Liver (tissue), 9 donors: ENCODE measurements around the gene PYGM. TPM values are rescaled to one million over a fixed set of nuclear protein-coding genes. Genes with fewer than 3 reads are reported as not detected.

Source experiments
- DNase-seq: peaks from one replicate; pipeline ENCODE4 v3.0.0-alpha.2; 2017; ENCODE audit warnings: low spot score
- H3K27ac ChIP-seq, 2 donors: one replicate each; pipeline ENCODE4 v1.7.0; 2013; ENCODE audit warnings: inconsistent platforms in 2 of 2, low read length in 2 of 2, control low read depth in 1 of 2, low read depth in 1 of 2, mild to moderate bottlenecking in 1 of 2
- H3K27me3 ChIP-seq, 4 donors: one replicate each; pipeline versions ENCODE4 v1.6.1 to v1.7.0; 2013; ENCODE audit warnings: low read length in 3 of 4, inconsistent platforms in 1 of 4, mild to moderate bottlenecking in 1 of 4, moderate library complexity in 1 of 4; ENCODE audit not compliant: control insufficient read depth in 4 of 4, insufficient read depth in 4 of 4
- H3K36me3 ChIP-seq, 4 donors: one replicate each; pipeline versions ENCODE4 v1.6.1 to v1.7.0; 2013; ENCODE audit warnings: low read length in 3 of 4, mild to moderate bottlenecking in 3 of 4, low read depth in 1 of 4, moderate library complexity in 1 of 4; ENCODE audit not compliant: control insufficient read depth in 4 of 4, insufficient read depth in 3 of 4
- H3K4me1 ChIP-seq, 4 donors: one replicate each; pipeline versions ENCODE4 v1.6.1 to v1.7.0; 2013; ENCODE audit warnings: low read length in 3 of 4, mild to moderate bottlenecking in 3 of 4, moderate library complexity in 1 of 4; ENCODE audit not compliant: control insufficient read depth in 4 of 4, insufficient read depth in 4 of 4
- H3K4me3 ChIP-seq, 3 donors: one replicate each; pipeline versions ENCODE4 v1.6.1 to v1.7.0; 2013; ENCODE audit warnings: low read length in 3 of 3, control low read depth in 1 of 3, low read depth in 1 of 3, mild to moderate bottlenecking in 1 of 3
- H3K9ac ChIP-seq, 2 donors: one replicate each; pipeline ENCODE4 v1.7.0; 2013; ENCODE audit warnings: low read length in 2 of 2, mild to moderate bottlenecking in 2 of 2, moderate library complexity in 2 of 2, control low read depth in 1 of 2, low read depth in 1 of 2
- H3K9me3 ChIP-seq, 4 donors: one replicate each; pipeline versions ENCODE4 v1.6.1 to v1.7.0; 2013; ENCODE audit warnings: low read length in 3 of 4; ENCODE audit not compliant: control insufficient read depth in 4 of 4
- ATF3 ChIP-seq: IDR thresholded peaks from 2 replicates; pipeline ENCODE4 v1.6.1; 2016; ENCODE audit warnings: antibody characterized with exemption
- CTCF ChIP-seq: fragments of 150-350 bp; IDR thresholded peaks from 2 replicates; pipeline ENCODE4 v1.5.1; 2017; ENCODE audit warnings: improper control_type of control experiment, low read depth, low read length; ENCODE audit not compliant: missing input control
- EGR1 ChIP-seq, 2 donors: IDR thresholded peaks; 2 replicates each; pipeline ENCODE4 v1.6.1; 2016 to 2018; ENCODE audit warnings: antibody characterized with exemption in 2 of 2, low read depth in 2 of 2
- FOXA1 ChIP-seq: IDR thresholded peaks from 2 replicates; pipeline ENCODE4 v1.6.1; 2016; ENCODE audit warnings: antibody characterized with exemption
- FOXA2 ChIP-seq: IDR thresholded peaks from 2 replicates; pipeline ENCODE4 v1.6.1; 2016; ENCODE audit warnings: antibody characterized with exemption
- GABPA ChIP-seq, 2 donors: IDR thresholded peaks in 1 of 2; conservative IDR thresholded peaks in 1 of 2; 2 replicates each; pipeline ENCODE4 v1.6.1; 2016; ENCODE audit warnings: antibody characterized with exemption in 2 of 2, mild to moderate bottlenecking in 1 of 2, moderate library complexity in 1 of 2
- HNF4A ChIP-seq, 2 donors: conservative IDR thresholded peaks; 2 replicates each; pipeline ENCODE4 v1.6.1; 2016; ENCODE audit warnings: antibody characterized with exemption in 2 of 2, mild to moderate bottlenecking in 2 of 2
- HNF4G ChIP-seq: IDR thresholded peaks from 2 replicates; pipeline ENCODE4 v1.6.1; 2016; ENCODE audit warnings: antibody characterized with exemption
- JUND ChIP-seq, 2 donors: IDR thresholded peaks; 2 replicates each; pipeline ENCODE4 v1.6.1; 2016; ENCODE audit warnings: antibody characterized with exemption in 2 of 2
- MAX ChIP-seq: IDR thresholded peaks from 2 replicates; pipeline ENCODE4 v1.6.1; 2016; ENCODE audit warnings: antibody characterized with exemption
- NR2F2 ChIP-seq: IDR thresholded peaks from 2 replicates; pipeline ENCODE4 v1.6.1; 2016; ENCODE audit warnings: antibody characterized with exemption
- RAD21 ChIP-seq, 2 donors: IDR thresholded peaks; 2 replicates each; pipeline ENCODE4 v1.6.1; 2016; ENCODE audit warnings: antibody characterized with exemption in 2 of 2, mild to moderate bottlenecking in 2 of 2
- REST ChIP-seq: IDR thresholded peaks from 2 replicates; pipeline ENCODE4 v1.6.1; 2016; ENCODE audit warnings: antibody characterized with exemption, mild to moderate bottlenecking
- RXRA ChIP-seq, 2 donors: IDR thresholded peaks; 2 replicates each; pipeline ENCODE4 v1.6.1; 2017 to 2018; ENCODE audit warnings: antibody characterized with exemption in 2 of 2, mild to moderate bottlenecking in 1 of 2
- SP1 ChIP-seq: IDR thresholded peaks from 2 replicates; pipeline ENCODE4 v1.6.1; 2018; ENCODE audit warnings: antibody characterized with exemption, mild to moderate bottlenecking
- TAF1 ChIP-seq: conservative IDR thresholded peaks from 2 replicates; pipeline ENCODE4 v1.6.1; 2016; ENCODE audit warnings: antibody characterized with exemption, mild to moderate bottlenecking
- YY1 ChIP-seq: IDR thresholded peaks from 2 replicates; pipeline ENCODE4 v1.6.1; 2016; ENCODE audit warnings: antibody characterized with exemption, mild to moderate bottlenecking
- ZBTB33 ChIP-seq: IDR thresholded peaks from 2 replicates; pipeline ENCODE4 v1.6.1; 2016; ENCODE audit warnings: antibody characterized with exemption
- WGBS: extraction: QIAGEN DNeasy Blood & Tissue Kit; methylation state at CpG from one replicate; pipeline ENCODE4 v1.1.7; 2013; 5-methylcytosine and 5-hydroxymethylcytosine counted together
- polyA plus RNA-seq, 2 donors: library from polyadenylated mRNA; stranded (reverse) in 1 of 2; unstranded in 1 of 2; fragments of 200-250 nt in 1 of 2; fragments of >200 nt in 1 of 2; fragmentation: Nextera tagmentation in 1 of 2; extraction: Ambion mirVana in 1 of 2; gene quantifications; one replicate each; pipeline versions ENCODE4 v1.2.1 to v1.2.3, GENCODE V29; 2013 to 2015
- total RNA-seq, 2 donors: library from RNA; depleted of rRNA; stranded (reverse); fragments of >200 nt; gene quantifications; one replicate each; pipeline ENCODE4 v1.2.3, GENCODE V29; 2014
- donor health status: healthy.
- donor health status: healthy.
- donor health status: healthy.
- donor health status: healthy.
- donor health status: healthy.

The PYGM gene
- total and polyA plus RNA-seq, 4 donors: 0.23 to 1.3 (median 0.29) TPM

- no peak for TF ChIP-seq ZBTB33
These were observed 14.0 kb downstream of the PYGM start (continued) for GRCh38 chr11:64745521-64746328.

GRCh38 chr11:64745189-64745520, 14.6 kb downstream of the PYGM start:
- H3K4me3 ChIP-seq: peak overlapping the region in 1 of 3 donors; percentile 64
- H3K27ac ChIP-seq: peak overlapping the region; percentile 87 to 88
- peak; percentile 60 for TF ChIP-seq NR2F2
- no peak for TF ChIP-seq FOXA2
- no peak for TF ChIP-seq EGR1 (IDR thresholded peaks at IDR 0.05; ENCODE audit: low read depth in 2 of 2)
- TF ChIP-seq YY1: no peak
- peak overlapping the region; percentile 51 to 64 for H3K9ac ChIP-seq
- no peaks in the 10 kb centered on the region for H3K36me3 ChIP-seq
- H3K9me3 ChIP-seq: no peaks in the 10 kb centered on the region
- H3K4me1 ChIP-seq: peaks cover 15 to 30% (median 24%) of the 10 kb centered on the region in 4 donors
- 4% methylated on average over 20 of the region's 20 CpGs for WGBS
- no peaks in the 10 kb centered on the region for H3K27me3 ChIP-seq
- DNase-seq: no peak

- Histone ChIP-seq H3K4me3 (peak overlapping the region in 2 of 3 donors; percentile 41 to 64), H3K36me3 (no peaks in the 10 kb centered on the region), H3K27ac (peak overlapping the region; percentile 87 to 88), H3K9me3 (no peaks in the 10 kb centered on the region), H3K27me3 (no peaks in the 10 kb centered on the region), H3K4me1 (peaks cover 15 to 30% (median 24%) of the 10 kb centered on the region in 4 donors), H3K9ac (peak overlapping the region in 1 of 2 donors; percentile 20)
- no peak for TF ChIP-seq MAX
- TF ChIP-seq FOXA2: no peak
- no peak for TF ChIP-seq TAF1
- TF ChIP-seq SP1: no peak
- TF ChIP-seq NR2F2: no peak
- TF ChIP-seq ZBTB33: no peak
- no peak for TF ChIP-seq EGR1 (IDR thresholded peaks at IDR 0.05; ENCODE audit: low read depth in 2 of 2)
- TF ChIP-seq YY1: no peak
- TF ChIP-seq JUND (IDR thresholded peaks at IDR 0.05): no peak
- TF ChIP-seq FOXA1: no peak
- no peak for TF ChIP-seq HNF4G
- no peak for TF ChIP-seq ATF3
- no peak for TF ChIP-seq REST
- no peak for TF ChIP-seq CTCF
- TF ChIP-seq RXRA (IDR thresholded peaks at IDR 0.05): no peak
- no peak for TF ChIP-seq GABPA (IDR thresholded peaks at IDR 0.05 in 1 of 2, conservative IDR thresholded peaks at IDR 0.05 in 1 of 2)
- TF ChIP-seq RAD21 (IDR thresholded peaks at IDR 0.05): no peak
- TF ChIP-seq HNF4A (conservative IDR thresholded peaks at IDR 0.05): no peak
- WGBS: 3% methylated on average over 89 of the region's 89 CpGs
- no peak for DNase-seq
These were observed 15.1 kb downstream of the PYGM start for GRCh38 chr11:64744544-64745188.
